GM18520 (cell line): ENCODE results near the gene PLA2G2D.

Experiments
- ATAC-seq: cut with Tn5 transposase; IDR thresholded peaks from one replicate; pipeline ENCODE4 v1.9.1; 2021; ENCODE audit not compliant: unreplicated experiment

Gene PLA2G2D

GRCh38 chr1:20115479-20115878 is 3.9 kb downstream of the PLA2G2D start:
- ATAC-seq: no peak

DNA sequence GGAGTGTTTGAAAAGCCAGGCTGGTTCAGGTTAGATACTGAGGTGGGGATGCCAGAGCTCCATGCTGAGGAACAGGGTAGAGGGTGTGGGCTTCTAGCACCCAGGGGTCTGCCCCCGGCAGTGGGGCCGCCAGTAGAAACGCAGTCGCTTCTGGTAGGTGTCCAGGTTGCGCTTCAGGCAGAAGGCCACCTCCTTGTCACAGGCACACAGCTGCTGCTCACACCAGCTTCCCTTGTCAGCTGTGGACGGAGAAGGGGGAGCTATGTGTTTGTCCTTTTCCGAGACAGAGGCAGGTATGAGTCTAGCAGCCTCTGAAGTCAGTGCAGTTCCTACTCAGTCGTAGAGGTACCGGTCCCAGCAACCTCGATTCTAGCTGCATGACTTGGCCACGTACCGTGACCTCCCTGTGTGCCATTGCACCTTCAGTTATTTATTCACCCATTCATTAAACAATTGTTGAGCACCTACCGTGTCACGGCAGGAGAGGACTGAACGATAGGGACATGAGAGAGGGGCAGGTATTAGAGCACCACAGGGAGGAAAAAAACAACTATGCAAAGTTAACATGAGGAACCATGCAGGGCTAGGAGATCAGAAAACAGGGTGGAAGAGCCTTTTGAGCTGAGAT is 5.2 kb downstream of the PLA2G2D start:
- no peak for ATAC-seq

GRCh38 chr1:20112279-20113000 is 6.9 kb downstream of the PLA2G2D start:
- ATAC-seq: no peak

DNA sequence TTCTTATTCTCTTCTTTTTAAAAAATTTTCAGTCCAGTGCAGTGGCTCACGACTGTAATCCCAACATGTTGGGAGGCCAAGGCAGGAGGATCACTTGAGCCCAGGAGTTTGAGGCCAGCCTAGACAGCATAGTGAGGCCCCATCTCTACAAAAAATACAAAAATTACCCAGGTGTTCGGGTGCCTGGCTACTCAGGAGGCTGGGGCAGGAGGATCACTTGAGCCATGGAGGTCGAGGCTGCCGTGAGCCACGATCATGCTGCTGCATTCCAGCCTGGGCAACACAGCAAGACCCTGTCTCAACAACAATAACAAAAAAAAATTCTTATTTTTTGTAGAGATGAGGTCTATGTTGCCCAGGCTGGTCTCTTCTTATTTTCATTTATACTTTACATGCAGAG is 7.9 kb downstream of the PLA2G2D start:
- ATAC-seq: no peak

- ATAC-seq: no peak
These were observed 8.7 kb downstream of the PLA2G2D start for GRCh38 chr1:20110679-20111078.

GRCh38 chr1:20109223-20109856 is 10.0 kb downstream of the PLA2G2D start:
- ATAC-seq: no peak

GRCh38 chr1:20108366-20109123 is 10.8 kb downstream of the PLA2G2D start:
- ATAC-seq: no peak

DNA sequence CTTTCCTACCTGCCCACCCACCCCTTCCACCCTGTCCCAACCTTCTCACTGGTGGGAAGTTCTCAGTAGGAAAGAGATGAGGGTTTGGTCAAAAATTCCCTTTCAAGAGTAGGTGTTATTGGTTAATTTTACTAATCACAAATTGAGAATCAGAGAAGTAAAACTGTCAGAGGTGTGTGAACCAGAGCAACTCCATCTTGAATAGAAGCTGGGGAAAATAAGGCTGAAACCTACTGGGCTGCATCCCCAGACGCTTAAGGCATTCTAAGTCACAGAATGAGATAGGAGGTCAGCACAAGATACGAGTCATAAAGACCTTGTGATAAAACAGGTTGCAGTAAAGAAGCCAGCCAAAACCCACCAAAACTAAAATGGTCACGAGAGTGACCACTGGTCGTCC is 11.5 kb downstream of the PLA2G2D start:
- no peak for ATAC-seq

DNA sequence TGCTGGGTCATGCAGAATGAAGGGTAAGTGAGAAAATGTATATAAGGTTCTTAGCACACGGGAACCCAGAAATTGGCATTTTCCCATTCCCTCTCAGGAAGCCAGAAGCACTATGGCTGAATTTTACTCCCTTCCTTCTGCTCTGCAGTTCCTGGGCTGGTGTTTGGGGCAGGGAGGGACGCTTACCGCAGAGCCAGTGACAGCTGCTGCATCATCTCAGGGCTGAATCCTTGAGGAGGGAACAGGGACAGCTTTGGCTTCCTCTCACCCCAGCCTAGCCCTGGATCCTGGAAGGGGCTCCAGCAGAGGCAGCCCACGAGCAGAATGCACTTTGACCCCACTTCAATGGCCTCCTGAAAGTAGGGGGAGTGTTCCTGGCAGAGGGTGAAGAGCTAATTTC is 12.0 kb downstream of the PLA2G2D start:
- no peak for ATAC-seq

DNA sequence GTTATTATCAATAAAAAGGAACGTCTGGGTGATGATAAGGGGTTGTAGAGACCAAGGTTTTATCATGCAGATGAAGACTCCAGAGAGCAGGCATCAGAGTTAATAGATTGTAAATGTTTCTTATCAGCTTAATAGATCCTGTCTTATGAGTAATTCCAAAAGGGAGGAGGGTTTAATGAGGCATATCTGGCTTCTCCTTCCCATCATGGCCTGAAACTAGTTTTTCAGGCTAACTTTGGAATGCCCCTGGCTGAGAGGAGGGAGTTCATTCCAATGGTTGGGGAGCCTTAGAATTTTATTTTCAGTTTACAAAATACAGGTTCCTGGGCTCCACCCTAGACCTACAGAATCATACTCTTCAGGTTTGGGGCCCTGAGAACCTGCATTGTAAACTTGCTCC is 13.5 kb downstream of the PLA2G2D start:
- no peak for ATAC-seq

GRCh38 chr1:20102875-20103274 is 16.5 kb downstream of the PLA2G2D start:
- no peak for ATAC-seq

DNA sequence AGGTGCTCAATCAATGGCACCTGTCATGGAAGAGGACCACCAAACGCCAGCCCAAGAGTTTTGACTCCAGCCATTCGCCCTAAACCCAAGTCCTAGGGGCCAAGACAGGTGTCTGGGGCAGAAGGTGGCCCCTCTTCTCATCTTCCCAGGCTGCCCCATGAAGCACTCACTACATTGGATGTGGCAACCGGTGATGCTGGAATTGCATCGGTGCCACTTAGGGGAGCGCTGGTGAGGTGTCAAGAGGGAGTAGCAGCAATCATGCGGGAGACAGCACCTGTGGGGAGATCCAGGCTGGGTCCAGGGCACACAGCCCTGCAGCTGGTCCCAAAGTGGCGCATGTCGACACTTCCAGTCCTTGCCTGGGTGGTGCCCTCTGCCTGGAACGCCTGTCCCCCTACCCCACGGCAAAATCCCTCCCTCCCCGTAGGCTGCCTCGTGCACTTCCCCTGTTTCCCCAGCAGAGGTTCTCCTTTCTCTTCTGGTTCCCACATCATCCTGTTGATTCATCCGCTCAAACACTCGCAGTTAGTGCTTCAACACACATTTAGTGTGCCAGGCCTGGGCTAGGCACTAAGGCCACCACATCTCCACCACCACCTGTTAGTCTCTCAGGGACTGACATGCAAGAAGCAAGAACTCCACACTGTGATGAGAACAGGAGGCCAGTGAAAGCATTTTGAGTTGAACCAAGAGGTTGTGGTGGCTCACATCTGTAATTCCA is 18.5 kb downstream of the PLA2G2D start:
- ATAC-seq: no peak

GRCh38 chr1:20099533-20099932 is 19.8 kb downstream of the PLA2G2D start:
- no peak for ATAC-seq

- no peak for ATAC-seq
These were observed 22.4 kb downstream of the PLA2G2D start for GRCh38 chr1:20096840-20097447.

GRCh38 chr1:20095564-20096434 is 23.5 kb downstream of the PLA2G2D start:
- ATAC-seq: no peak

DNA sequence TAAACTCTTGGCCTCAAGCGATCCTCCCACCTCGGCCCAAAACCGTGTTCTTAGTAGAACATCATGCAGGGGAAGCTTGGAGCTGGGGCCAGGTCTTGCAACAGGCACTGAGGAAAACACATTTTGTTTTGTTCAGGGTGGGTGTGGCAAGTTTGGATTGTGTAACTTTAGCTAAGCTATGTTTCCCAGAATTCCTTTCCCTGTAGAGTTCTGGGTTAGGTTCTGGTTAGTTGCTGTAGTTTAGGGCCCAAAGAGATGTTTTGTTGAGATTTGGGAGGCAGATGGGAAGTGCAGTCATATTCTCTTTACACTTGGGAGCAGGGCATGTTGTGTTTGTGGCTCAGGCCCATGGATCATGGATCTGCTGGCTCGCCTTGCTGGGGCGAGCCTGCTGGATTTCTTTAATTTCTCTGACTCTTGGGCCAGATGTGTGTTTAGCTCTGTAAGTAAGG is 25.4 kb downstream of the PLA2G2D start:
- no peak for ATAC-seq

DNA sequence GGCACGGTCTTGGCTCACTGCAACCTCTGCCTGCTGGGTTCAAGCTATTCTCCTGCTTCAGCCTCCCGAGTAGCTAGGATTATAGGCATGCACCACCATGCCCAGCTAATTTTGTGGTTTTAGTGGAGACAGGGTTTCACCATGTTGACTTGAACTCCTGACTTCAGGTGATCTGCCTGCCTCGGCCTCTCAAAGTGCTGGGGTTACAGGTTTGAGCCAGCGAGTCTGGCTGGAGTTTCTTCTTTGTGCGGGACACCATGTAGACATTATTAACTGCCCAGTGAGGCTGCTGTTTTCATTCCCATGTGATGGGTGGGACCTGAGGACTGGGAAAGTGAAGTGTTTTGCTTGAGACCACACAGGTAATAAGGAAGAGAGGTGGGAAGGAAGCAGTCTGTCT is 26.0 kb downstream of the PLA2G2D start:
- no peak for ATAC-seq

GRCh38 chr1:20090641-20091040 is 28.7 kb downstream of the PLA2G2D start:
- no peak for ATAC-seq

- ATAC-seq: no peak
These were observed 29.2 kb downstream of the PLA2G2D start for GRCh38 chr1:20090119-20090518.
